BLaER1 (cell line): Measurements from ENCODE around the gene SH3YL1.

Experiments used
- H3K27ac ChIP-seq: shearing (Covaris generic); formaldehyde crosslinking; 2 replicates; pipeline ENCODE4 v1.8.1; 2022
- H3K27me3 ChIP-seq: shearing (Covaris generic); formaldehyde crosslinking; 2 replicates; pipeline ENCODE4 v1.8.1; 2022
- H3K36me3 ChIP-seq: shearing (Covaris generic); formaldehyde crosslinking; 2 replicates; pipeline ENCODE4 v1.8.1; 2022
- H3K4me1 ChIP-seq: shearing (Covaris generic); formaldehyde crosslinking; 2 replicates; pipeline ENCODE4 v1.8.1; 2022
- H3K4me2 ChIP-seq: shearing (Covaris generic); formaldehyde crosslinking; 2 replicates; pipeline ENCODE4 v1.8.1; 2022
- H3K4me3 ChIP-seq: shearing (Covaris generic); formaldehyde crosslinking; 2 replicates; pipeline ENCODE4 v1.8.1; 2022
- H3K9ac ChIP-seq: shearing (Covaris generic); formaldehyde crosslinking; 2 replicates; pipeline ENCODE4 v1.8.1; 2022
- H3K9me3 ChIP-seq: shearing (Covaris generic); formaldehyde crosslinking; 2 replicates; pipeline ENCODE4 v1.8.1; 2022
- H4K20me1 ChIP-seq: shearing (Covaris generic); formaldehyde crosslinking; 2 replicates; pipeline ENCODE4 v1.8.1; 2022
- Cebpa-rat ChIP-seq: shearing (Covaris generic); IDR thresholded peaks from 2 replicates; pipeline ENCODE4 v1.8.1; 2022

The SH3YL1 gene

DNA sequence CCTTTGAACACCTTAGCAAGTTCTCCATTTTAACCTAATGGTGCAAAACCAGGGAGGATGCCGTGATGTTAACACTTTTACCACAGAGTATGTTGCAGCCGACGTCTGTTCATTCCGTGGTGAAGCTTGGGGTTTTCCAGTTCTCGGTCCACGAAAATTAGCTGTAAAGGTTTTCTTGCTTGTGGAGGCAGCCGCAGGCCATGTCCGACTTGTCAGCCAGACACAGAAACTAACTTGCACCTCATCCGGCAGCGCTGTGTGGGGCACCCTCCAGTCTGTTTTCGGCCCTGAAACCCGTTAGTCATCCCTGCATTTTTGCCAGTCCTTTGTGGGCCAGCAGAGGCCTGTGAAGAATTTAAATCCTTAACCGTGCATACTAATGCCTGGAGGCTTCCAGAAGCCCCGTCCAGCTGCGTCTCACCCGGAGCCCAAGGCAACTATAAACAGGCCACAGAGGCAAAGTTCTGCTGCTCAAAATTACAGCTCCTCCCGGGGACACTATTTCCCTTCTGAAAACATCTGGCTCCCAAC lies 70.6 kb downstream of the SH3YL1 start:
- TF ChIP-seq Cebpa-rat: no peak
- Histone ChIP-seq H3K27me3 (no peaks in the 10 kb centered on the region), H3K9me3 (peaks cover 28% of the 10 kb centered on the region), H3K4me2 (no peak overlapping the region), H3K27ac (no peak overlapping the region), H4K20me1 (no peaks in the 10 kb centered on the region), H3K4me1 (no peaks in the 10 kb centered on the region), H3K9ac (no peak overlapping the region), H3K4me3 (no peak overlapping the region), H3K36me3 (no peaks in the 10 kb centered on the region)

DNA sequence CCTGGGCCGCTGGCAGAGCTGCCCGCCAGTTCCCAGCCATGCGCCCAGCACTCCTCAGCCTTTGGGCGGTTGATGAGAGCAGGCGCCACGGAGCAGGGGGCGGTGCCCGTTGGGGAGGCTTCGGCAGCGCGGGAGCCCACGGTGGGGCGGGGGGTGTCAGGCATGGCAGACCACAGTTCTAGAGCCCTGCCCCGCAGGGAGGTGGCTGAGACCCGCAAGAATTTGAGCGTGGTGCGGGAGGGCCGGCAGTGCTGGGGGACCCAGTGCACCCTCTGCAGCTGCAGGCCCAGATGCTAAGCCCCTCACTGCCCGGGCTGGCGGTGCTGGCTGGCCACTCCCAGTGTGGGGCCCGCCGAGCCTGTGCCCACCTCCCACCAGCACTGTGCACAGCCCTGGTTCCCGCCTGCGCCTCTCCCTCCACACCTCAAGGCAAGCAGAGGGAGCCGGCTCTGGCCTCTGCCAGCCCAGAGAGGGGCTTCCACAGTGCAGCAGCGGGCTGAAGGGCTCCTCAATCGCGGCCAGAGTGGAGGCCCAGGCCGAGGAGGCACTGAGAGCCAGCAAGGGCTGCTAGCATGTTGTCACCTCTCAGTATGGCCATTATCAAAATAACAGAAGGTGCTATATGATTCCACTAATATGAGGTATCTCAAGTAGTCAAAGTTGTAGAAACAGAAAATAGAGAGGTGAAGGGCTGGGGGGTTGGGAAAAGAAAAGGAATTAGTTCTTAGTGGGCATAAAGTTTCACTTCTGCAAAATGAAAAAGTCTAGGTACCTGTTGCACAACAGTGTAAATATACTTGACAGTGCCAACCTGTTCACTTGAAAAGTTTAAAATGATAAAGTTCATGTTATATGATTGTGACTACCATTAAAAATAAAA lies 72.3 kb downstream of the SH3YL1 start:
- Histone ChIP-seq H3K27me3 (no peaks in the 10 kb centered on the region), H3K4me1 (no peaks in the 10 kb centered on the region), H3K4me3 (no peak overlapping the region), H3K9me3 (peaks cover 44% of the 10 kb centered on the region), H3K9ac (no peak overlapping the region), H3K36me3 (no peaks in the 10 kb centered on the region), H3K4me2 (no peak overlapping the region), H4K20me1 (no peaks in the 10 kb centered on the region), H3K27ac (no peak overlapping the region)
- no peak for TF ChIP-seq Cebpa-rat

DNA sequence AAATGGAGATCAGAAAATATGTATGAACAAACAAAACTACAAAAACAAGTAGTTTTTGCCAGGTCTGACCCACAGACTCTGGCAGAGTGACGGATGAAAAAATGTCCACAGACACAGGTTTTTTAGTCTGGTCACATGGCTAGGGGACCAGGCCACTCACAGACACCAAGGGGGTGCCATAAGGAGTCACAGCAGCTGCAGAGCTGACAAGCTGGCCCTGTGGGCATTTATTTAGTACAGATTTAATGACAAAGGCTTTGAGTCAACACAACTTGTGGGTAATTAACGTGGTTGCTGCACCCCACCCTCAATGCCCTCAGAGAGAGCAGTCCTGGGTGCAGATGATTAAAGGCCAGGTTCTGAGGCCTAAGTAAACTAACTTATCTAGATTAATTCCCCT lies 76.0 kb downstream of the SH3YL1 start:
- no peak for TF ChIP-seq Cebpa-rat
- Histone ChIP-seq H3K27ac (no peak overlapping the region), H3K9me3 (peaks cover 76% of the 10 kb centered on the region)

GRCh38 chr2:185221-185620 lies 78.6 kb downstream of the SH3YL1 start:
- Histone ChIP-seq H3K36me3 (no peaks in the 10 kb centered on the region), H3K9ac (no peak overlapping the region), H3K27ac (no peak overlapping the region), H3K9me3 (peaks cover 68% of the 10 kb centered on the region), H3K27me3 (no peaks in the 10 kb centered on the region), H4K20me1 (no peaks in the 10 kb centered on the region), H3K4me2 (no peak overlapping the region), H3K4me1 (no peaks in the 10 kb centered on the region), H3K4me3 (no peak overlapping the region)
- TF ChIP-seq Cebpa-rat: no peak

More for the DNA sequence above, 76.0 kb downstream of the SH3YL1 start:
- Histone ChIP-seq H3K27me3 (no peaks in the 10 kb centered on the region), H3K4me1 (no peaks in the 10 kb centered on the region), H4K20me1 (no peaks in the 10 kb centered on the region), H3K36me3 (no peaks in the 10 kb centered on the region), H3K9ac (no peak overlapping the region), H3K4me3 (no peak overlapping the region), H3K4me2 (no peak overlapping the region)

- H3K9ac ChIP-seq: no peak overlapping the region
- no peak overlapping the region for H3K4me3 ChIP-seq
- H4K20me1 ChIP-seq: no peaks in the 10 kb centered on the region
- no peak overlapping the region for H3K27ac ChIP-seq
- no peak for TF ChIP-seq Cebpa-rat
- H3K27me3 ChIP-seq: no peaks in the 10 kb centered on the region
- no peaks in the 10 kb centered on the region for H3K4me1 ChIP-seq
- H3K4me2 ChIP-seq: no peak overlapping the region
- H3K9me3 ChIP-seq: peaks cover 67% of the 10 kb centered on the region
- no peaks in the 10 kb centered on the region for H3K36me3 ChIP-seq
These were observed 79.1 kb downstream of the SH3YL1 start for GRCh38 chr2:184695-185094.

- Histone ChIP-seq H3K9me3 (peaks cover 54% of the 10 kb centered on the region), H3K4me3 (no peak overlapping the region), H3K4me1 (no peaks in the 10 kb centered on the region), H3K9ac (no peak overlapping the region), H3K27me3 (no peaks in the 10 kb centered on the region), H3K36me3 (no peaks in the 10 kb centered on the region), H3K27ac (no peak overlapping the region), H3K4me2 (no peak overlapping the region), H4K20me1 (no peaks in the 10 kb centered on the region)
- TF ChIP-seq Cebpa-rat: no peak
These were observed 81.2 kb downstream of the SH3YL1 start for GRCh38 chr2:182509-183122.

- no peak overlapping the region for H3K9ac ChIP-seq
- no peak overlapping the region for H3K4me2 ChIP-seq
- peaks cover 34% of the 10 kb centered on the region for H3K9me3 ChIP-seq
- peaks cover 12% of the 10 kb centered on the region for H3K4me1 ChIP-seq
- H3K36me3 ChIP-seq: no peaks in the 10 kb centered on the region
- no peak for TF ChIP-seq Cebpa-rat
- H4K20me1 ChIP-seq: no peaks in the 10 kb centered on the region
- no peak overlapping the region for H3K4me3 ChIP-seq
- no peak overlapping the region for H3K27ac ChIP-seq
- no peaks in the 10 kb centered on the region for H3K27me3 ChIP-seq
These were observed 83.5 kb downstream of the SH3YL1 start for GRCh38 chr2:180311-180710.

DNA sequence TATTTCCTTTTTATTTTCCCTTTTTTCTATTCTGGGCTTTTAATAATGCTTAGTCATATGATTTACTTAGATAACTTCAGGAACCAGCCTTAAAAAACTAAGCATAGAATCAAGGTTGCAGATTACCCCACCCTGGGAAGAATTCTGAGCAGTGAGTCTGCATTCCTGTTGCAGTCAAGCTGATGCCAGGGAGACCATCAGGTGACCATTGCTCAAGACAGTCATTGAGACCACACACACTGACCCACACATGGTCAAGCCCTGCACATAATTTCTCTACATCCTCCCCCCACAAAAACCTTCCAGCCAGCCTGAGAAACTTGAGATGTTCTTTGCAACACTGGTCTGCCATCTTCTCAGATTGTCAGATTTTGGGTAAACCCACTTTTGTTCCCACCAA lies 83.9 kb downstream of the SH3YL1 start:
- H4K20me1 ChIP-seq: no peaks in the 10 kb centered on the region
- no peaks in the 10 kb centered on the region for H3K27me3 ChIP-seq
- H3K4me3 ChIP-seq: no peak overlapping the region
- no peak for TF ChIP-seq Cebpa-rat
- H3K27ac ChIP-seq: no peak overlapping the region
- peaks cover 12% of the 10 kb centered on the region for H3K4me1 ChIP-seq
- no peaks in the 10 kb centered on the region for H3K36me3 ChIP-seq
- no peak overlapping the region for H3K4me2 ChIP-seq
- peaks cover 30% of the 10 kb centered on the region for H3K9me3 ChIP-seq
- H3K9ac ChIP-seq: no peak overlapping the region

GRCh38 chr2:177733-178132 lies 86.1 kb downstream of the SH3YL1 start:
- Histone ChIP-seq H3K4me2 (no peak overlapping the region), H3K4me3 (no peak overlapping the region)

DNA sequence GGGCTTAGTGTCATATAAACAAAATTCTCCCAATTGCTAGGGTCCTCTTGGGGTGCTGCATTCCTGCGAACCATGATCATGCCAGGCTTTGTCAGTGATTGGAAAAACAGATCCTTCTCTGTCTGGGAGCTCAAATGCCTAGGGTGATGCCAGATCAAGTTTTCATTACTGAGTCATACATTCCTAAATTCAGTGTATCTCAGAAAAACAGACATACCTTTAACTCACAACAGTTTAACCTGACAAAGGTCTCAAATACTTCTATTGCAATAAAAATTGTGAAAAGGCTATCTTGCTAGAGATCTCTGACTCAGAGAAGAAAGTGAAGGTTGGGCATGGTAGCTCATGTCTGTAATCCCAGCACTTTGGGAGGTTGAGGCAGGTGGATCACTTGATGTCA lies 86.9 kb downstream of the SH3YL1 start:
- H3K4me2 ChIP-seq: no peak overlapping the region
- TF ChIP-seq Cebpa-rat: no peak
- H3K4me3 ChIP-seq: no peak overlapping the region

More at GRCh38 chr2:177733-178132, 86.1 kb downstream of the SH3YL1 start:
- peaks cover 12% of the 10 kb centered on the region for H3K4me1 ChIP-seq
- H3K36me3 ChIP-seq: no peaks in the 10 kb centered on the region
- H4K20me1 ChIP-seq: no peaks in the 10 kb centered on the region
- H3K27ac ChIP-seq: no peak overlapping the region
- TF ChIP-seq Cebpa-rat: no peak
- no peak overlapping the region for H3K9ac ChIP-seq
- H3K27me3 ChIP-seq: no peaks in the 10 kb centered on the region
- peaks cover 11% of the 10 kb centered on the region for H3K9me3 ChIP-seq

More for the DNA sequence above, 86.9 kb downstream of the SH3YL1 start:
- H3K27me3 ChIP-seq: no peaks in the 10 kb centered on the region
- no peaks in the 10 kb centered on the region for H4K20me1 ChIP-seq
- peaks cover 12% of the 10 kb centered on the region for H3K4me1 ChIP-seq
- no peak overlapping the region for H3K27ac ChIP-seq
- H3K36me3 ChIP-seq: no peaks in the 10 kb centered on the region
- peaks cover 10% of the 10 kb centered on the region for H3K9me3 ChIP-seq
- H3K9ac ChIP-seq: no peak overlapping the region
